Raji (cell line): ENCODE results near the gene PIBF1.

Source experiments
- POLR2A ChIP-seq: IDR thresholded peaks from 2 replicates; pipeline ENCODE4 v1.6.1; 2011; ENCODE audit warnings: low read depth, low read length, control low read depth; ENCODE audit not compliant: insufficient read depth

The PIBF1 gene

DNA sequence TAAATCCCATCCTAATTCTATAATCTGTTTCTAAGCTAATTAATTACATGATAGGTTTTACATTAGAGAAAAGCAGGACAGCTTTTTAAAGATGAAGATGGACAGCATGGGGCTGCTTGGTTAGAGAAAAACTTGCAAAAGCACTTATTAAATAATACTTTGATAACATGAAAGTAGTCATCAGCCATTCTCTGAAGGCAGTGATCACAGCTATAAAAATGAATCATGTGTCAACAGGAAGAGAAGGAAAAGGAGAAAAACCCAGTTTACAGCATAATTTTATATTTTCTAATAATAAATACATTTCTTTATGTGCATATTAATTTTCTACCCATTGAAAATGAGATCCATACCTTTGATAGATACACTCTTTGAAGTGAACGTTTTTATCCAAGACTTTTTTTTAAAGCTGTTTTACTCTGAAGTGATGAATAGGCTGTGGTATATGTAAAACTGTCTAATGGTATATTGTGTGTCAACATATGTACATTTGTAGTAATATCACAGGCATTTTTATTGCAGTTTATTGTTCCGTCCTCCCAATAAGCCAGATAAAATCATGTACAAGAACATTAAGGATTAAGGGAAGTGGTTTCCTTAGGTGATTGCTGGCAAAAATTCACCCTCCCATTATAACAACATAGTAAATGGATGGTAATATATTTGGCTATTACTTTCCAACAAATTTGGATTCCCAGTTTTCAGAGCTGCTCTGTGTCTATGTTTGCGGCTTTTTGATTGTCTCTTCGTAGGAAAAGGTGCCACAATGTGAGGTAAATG is 275.5 kb downstream of the PIBF1 start:
- no peak for TF ChIP-seq POLR2A

DNA sequence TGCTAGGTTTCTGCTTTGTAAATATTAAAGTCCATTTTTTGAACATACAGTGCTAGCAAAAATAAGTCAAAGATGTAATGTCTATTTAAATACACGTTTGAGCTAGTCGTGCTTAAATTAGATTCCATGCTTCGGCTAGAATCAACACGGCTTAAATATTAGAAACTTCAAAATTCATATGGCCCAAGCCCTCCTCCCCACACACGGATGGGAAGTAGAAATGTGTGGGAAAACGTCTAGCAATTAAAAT is 276.1 kb downstream of the PIBF1 start:
- no peak for TF ChIP-seq POLR2A

DNA sequence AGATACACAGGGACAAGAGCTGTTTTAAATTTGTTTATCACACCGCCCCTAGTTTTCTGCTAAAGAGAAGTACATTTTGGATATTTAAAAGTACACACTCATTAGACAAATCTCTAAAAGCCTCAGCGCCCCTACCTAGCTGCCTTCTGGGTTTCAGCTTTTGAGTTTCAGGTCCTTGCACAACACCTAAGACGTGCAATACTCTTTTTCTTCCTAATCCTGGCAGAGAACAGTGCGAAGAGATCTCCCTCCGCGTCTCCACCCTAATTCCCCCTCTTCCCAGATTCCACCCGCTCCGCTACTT is 276.5 kb downstream of the PIBF1 start:
- TF ChIP-seq POLR2A, result no peak

DNA sequence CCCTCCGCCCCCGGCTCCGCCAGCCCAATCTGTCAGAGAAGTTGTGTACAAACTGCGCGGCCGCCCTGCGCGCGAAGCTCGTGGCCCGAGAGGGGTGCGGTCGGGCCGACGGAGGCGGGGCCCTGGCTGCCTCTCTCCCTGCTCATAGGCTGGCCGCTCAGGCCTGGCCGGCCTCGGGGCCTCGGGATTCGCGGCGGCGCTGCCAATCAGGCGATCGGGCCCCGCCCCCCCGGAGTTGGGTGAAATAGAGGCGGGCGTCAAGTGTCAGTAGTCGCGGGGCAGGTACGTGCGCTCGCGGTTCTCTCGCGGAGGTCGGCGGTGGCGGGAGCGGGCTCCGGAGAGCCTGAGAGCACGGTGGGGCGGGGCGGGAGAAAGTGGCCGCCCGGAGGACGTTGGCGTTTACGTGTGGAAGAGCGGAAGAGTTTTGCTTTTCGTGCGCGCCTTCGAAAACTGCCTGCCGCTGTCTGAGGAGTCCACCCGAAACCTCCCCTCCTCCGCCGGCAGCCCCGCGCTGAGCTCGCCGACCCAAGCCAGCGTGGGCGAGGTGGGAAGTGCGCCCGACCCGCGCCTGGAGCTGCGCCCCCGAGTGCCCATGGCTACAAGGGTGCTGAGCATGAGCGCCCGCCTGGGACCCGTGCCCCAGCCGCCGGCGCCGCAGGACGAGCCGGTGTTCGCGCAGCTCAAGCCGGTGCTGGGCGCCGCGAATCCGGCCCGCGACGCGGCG is 277.0 kb downstream of the PIBF1 start, which contains the start of gene KLF5:
TSS of gene KLF5 (plus strand) at position 270 of the 724 bp plus-strand sequence. CDS start at position 593, 323 bp downstream.
- no peak for TF ChIP-seq POLR2A

DNA sequence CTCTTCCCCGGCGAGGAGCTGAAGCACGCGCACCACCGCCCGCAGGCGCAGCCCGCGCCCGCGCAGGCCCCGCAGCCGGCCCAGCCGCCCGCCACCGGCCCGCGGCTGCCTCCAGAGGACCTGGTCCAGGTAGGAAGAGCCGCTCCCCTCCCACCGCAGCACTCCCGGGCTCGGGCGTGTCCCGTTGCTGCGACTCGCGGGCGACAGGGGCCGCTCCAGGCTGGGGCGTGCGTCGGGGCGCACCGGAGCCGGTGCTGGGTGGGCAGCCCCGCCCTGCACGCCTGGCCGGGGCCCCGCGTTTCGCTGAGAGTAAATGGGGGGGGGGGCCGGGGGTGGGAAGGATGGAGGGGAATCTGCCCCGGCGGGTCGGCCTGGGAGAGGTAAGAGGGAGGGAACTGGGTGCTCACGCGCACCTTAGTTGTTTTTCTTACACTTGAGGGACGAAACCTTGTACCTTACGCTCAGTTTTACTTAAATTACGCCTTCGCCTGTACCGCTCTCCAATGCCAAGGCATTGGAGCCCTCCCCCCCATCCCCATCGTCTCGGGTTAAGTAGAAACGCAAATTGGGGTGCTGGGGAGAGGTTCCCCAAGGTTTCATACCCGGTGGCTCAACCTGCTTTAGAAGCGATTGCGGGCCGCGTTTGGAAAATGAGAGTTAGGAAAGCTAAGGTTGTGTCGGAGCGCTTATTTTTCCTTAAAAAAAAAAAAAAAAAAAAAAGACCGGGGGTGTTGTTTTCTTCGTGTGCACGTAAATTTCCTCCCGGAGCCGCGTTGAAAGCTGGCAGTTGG is 277.7 kb downstream of the PIBF1 start:
- TF ChIP-seq POLR2A, result no peak

DNA sequence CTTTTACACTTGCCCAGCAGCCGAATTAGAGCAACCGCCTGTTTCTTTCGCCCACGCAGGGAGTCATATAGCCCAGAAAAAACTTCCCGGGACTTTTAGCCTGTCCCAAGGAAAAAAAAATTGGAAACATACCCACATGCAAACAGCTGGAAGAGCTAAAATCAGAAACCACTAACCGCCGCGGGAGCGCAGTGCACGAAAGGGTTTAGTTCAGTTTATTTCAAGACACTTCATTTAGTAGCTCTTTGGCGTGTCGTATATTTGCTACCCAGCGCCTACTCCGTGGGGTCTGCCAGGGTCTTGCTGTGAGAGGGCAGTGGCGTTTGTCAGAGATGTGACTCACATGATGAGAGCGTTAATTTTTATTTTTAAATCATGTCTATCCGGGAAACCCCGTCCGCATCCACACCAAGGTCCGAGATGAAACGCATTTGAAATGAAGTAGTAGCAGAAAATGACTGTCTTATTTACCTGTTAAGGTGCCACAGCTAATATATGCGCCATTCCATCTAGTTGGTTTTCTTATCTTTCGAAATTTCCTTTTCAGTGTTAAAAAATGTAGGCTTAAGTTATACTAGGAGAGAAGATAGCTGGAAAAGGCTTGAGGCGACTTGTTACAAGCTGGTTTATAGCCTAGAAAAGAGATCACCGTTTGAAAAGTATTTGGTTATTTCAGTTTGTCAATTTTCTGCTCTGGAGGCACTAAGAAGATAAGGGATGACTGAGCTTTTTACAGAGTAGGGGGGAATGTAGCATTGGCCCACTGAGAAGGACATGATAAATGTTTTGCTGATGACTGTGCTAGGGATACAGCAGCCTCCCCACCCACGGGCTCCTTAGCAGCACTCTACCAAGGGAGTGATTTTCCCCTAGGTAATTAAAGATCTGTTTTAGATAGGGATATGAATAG is 278.6 kb downstream of the PIBF1 start:
- no peak for TF ChIP-seq POLR2A

DNA sequence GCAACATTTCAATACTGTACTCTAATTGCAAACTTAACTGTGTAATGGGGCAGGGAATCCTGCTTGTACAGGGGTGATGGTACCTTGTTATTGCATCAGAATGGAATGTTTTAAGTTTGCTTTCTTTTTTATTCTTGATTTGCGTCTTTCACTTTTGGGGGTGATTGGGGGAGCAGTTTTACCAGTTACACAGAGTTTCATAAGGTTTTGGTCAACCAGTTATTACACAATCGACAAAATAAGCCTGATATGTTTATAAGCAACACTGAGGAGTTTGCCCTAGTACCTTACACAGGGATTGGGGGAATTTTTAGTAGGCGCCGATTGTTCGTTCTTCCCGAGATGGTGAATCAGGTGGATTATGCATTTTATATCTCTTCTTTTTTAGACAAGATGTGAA is 279.5 kb downstream of the PIBF1 start:
- no peak for TF ChIP-seq POLR2A

DNA sequence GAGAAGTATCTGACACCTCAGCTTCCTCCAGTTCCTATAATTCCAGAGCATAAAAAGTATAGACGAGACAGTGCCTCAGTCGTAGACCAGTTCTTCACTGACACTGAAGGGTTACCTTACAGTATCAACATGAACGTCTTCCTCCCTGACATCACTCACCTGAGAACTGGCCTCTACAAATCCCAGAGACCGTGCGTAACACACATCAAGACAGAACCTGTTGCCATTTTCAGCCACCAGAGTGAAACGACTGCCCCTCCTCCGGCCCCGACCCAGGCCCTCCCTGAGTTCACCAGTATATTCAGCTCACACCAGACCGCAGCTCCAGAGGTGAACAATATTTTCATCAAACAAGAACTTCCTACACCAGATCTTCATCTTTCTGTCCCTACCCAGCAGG is 279.9 kb downstream of the PIBF1 start:
- no peak for TF ChIP-seq POLR2A

DNA sequence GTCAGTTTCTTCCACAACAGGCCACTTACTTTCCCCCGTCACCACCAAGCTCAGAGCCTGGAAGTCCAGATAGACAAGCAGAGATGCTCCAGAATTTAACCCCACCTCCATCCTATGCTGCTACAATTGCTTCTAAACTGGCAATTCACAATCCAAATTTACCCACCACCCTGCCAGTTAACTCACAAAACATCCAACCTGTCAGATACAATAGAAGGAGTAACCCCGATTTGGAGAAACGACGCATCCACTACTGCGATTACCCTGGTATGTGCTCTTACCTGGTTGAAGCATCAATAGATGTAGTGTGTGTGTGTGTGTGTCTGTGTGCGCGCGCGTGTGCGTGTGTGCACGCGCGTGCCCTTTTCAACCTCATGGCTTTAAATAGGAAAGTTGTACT is 280.5 kb downstream of the PIBF1 start:
- TF ChIP-seq POLR2A, result no peak

DNA sequence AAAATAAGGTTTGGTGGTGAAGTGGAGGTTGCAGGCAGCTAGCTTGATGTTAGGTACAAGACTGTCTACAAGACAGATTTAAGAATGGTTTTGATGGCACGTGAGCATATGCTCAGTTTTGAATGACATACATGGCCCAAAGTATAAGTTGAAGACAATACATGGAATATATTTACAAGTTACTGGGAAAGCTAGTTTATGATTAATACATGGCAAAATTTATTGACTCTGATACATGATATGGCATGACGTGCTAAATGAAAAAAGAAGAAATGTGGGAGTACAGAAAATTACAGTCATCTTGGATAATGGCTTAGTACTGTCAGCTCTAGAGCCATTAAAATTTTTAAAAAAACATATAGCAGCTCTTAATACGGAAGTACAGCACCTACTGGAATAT is 281.2 kb downstream of the PIBF1 start:
- no peak for TF ChIP-seq POLR2A

DNA sequence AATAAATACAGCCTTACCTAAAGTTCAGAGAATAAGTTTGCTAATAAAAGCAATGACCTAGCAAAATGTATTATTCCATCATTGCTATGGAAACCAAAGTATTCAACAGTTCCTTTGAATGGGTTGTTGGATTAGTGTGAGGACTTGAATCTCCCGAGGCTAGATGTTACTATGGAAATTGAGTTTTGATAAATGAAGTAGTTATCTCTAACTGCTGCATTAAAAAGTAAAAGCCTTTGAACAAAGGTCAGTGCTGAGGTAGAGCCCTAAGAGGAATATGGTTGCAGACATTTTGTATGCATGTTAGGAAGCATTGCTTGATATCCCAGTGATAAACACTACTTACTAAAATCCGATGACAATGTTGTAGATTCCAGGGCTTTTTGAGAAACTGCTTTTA is 283.1 kb downstream of the PIBF1 start:
- no peak for TF ChIP-seq POLR2A

DNA sequence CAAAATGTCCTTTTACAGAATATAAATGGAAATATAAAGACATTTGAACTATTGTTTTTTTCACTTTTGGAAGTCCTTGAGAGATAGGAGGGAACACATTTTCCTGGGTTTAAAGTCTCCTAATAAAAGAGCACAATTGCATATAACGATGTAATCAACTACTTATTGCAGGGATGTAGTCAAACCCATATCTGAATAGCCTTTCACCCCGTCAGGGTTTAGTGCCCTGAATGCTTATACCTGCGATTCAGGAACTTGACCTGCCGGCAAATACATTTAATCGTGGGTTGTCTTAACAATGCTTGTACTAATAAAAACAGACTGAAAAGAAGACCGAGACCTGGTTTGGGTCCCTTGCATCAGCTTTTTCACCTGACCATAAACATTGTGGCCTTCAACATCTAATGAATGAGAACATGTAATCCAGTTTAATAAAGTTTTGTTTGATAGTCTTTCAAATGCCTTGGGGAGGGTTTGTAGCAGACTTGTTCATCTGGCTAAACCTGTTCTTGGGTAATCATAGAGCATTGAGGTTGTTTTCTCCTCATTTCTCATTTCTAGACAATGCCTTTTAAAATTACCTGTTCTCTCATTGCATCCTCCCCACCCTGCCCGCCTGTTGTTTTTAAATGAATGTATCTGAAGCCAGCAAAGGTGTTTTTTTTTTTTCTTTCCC is 283.9 kb downstream of the PIBF1 start:
- no peak for TF ChIP-seq POLR2A
